Stimulated activated CD8-positive, alpha-beta memory T cell treated with anti-CD3 and anti-CD28 coated beads, Interleukin-4, amount 100 ng/mL, for 4 hours (primary cell): ENCODE measurements around the gene CDKN1B.

Experiments used
- DNase-seq, 2 donors: peaks; one replicate each; pipeline ENCODE4 v3.0.0-alpha.2; 2020; ENCODE audit warnings: low read depth in 2 of 2, low spot score in 1 of 2

The CDKN1B gene

DNA sequence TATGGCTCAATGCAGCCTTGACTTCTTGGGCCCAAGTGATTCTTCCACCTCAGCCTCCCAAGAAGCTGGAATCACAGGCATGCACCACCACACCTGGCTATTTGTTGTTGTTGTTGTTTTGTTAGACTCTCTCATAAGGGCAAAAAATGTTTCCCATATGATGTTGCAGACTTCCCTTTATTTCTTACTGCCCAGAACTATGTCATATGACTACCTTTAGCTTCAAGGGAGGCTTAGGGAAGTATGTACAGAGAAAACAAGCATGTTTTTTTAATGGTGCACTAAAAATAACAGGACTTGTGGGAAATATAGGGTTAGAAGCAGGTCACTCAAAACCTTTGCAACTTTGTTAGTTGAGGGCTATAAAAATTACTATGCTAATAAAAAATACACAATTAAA is 16.9 kb upstream of the CDKN1B start:
- no peak for DNase-seq

DNA sequence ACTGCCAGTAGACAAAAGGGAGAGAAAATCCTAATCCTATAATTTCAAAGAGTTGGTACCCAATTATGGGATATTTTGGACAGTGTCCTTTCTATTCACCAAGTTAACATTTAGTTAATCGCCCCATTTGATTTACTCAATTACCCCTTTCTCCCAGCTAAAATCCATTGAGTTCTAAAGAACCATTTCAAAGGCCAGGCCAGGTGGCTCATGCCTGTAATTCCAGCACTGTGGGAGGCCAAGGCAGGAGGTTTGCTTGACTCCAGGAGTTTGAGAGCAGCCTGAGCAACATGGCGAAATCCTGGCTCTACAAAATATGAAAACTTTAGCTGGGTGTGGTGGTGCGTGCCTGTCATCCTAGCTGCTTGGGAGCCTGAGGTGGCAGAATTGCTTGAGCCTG is 15.7 kb upstream of the CDKN1B start:
- DNase-seq: no peak

DNA sequence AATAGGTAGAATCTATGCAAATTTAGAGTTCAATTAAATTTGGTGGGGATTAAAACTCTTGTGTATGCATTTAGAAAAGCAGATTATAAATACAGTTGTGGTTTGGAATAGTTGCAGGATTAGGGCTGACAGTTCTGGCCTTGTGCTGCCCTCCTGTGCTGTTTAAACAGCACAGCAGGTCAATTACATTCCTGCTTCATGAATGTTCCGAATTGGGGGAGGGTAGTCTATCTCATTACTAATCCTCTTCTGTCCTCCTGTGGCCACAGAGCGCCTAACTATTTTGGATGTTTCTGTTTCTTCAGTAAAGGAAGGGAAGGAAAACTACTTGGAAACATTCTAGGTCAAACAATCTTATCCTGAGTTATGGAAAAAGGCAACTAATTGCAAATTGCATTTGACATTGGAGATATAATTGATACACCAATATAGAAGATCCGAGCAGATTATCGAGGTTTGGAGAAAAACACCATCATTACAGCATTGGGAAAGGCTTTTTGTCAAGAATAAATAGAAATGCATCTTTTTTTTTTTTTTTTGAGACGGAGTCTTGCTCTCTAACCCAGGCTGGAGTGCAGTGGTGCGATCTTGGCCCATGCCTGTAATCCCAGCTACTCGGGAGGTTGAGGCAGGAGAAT is 12.5 kb upstream of the CDKN1B start:
- DNase-seq: no peak

DNA sequence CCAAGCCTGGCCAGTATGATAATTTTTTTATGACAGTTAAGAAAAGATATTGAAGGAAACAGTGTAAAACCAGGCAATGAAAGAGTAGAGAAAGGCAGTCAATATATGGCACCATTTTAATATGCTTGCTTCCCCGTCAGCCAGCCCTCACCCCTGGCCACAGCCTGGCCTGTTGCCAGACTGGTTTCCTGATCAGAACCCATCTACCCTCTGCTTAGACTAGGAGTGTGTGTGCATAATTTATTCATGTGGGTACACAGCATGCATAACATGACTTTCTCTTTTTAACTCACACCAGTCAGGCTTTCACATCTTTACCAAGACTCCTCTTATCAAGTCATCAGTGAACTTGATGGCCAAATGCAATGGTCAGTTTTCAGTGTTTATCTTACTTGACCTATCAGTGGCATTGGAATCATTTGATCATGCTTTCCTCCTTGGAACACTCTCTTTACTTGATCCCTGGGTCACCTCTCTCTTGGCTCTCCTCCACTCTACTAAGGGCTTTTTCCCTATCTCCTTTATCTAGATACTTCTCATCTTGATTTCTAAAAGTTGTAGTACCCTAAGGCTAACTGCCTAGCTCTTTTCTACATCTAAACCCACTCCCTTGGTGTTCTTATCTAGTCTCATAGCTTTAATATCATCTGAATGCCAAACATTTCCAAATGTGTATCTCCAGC is 11.2 kb upstream of the CDKN1B start:
- DNase-seq: no peak

DNA sequence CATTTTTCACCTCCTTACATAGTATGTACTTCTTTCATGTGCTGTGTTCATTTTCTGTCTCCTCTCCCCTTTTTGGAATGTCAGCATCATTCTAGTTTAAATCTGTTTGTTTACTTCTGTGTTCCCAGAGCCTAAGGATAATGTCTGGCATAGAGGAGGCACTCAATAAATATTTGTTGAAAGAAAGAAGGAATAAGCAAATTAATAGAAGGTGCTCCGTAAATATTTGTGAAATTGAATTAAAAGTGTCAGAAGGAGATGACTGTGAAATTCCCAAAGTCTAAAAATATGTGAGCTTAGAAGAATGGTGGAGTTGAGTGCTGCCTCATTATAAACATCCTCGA is 3.3 kb upstream of the CDKN1B start:
- no peak for DNase-seq

DNA sequence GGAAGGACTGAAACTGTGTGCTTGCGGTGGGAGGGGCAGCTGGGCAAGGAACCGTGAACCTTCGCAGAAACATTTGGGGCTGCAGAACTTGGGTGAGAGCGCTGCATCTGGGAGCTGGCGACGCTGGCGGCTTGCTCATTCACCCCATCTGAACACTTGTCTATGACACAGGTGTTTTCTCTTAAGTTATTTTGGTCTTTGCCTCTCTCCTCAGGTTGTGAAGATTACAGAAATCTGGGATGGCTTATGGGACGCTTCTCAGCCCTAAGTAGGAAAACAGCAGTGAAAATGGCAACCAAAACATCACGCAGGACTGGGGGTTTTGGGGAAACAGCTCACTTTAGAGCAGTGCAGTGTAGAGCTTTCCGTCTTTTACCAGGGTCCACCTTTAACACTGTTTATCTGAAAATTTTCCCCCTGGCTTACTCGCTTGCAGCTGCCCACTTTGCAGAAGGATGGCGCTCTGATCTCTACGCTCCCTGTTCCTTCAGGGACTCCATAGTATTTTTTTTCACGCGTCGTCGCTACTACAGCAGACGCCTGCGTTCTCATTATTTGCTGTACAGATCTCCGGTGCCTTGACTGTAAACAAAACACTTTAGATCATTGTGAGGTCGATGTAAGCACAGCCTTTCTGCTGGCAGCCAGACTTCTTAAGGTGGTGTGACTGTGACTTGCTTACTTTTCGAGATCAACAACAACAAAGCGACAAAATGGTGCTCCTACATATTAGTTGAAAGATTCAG is 2.7 kb upstream of the CDKN1B start:
- DNase-seq: no peak

DNA sequence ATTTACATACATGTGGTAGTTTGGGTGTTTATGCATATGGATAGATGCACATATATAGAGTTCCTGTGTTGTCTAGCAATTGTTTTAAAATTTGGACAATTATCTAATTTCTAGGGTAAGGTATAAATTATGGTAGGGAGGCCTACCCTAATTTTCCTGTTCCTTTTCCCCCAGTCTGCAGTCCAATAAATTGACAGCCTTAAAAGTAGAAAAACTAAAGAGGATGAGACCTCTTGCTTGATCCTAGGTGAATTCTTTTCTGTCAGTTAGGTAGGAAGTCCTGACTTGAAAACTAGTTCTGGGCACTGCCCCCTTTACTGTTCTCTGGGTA is 2.1 kb upstream of the CDKN1B start:
- DNase-seq: no peak

DNA sequence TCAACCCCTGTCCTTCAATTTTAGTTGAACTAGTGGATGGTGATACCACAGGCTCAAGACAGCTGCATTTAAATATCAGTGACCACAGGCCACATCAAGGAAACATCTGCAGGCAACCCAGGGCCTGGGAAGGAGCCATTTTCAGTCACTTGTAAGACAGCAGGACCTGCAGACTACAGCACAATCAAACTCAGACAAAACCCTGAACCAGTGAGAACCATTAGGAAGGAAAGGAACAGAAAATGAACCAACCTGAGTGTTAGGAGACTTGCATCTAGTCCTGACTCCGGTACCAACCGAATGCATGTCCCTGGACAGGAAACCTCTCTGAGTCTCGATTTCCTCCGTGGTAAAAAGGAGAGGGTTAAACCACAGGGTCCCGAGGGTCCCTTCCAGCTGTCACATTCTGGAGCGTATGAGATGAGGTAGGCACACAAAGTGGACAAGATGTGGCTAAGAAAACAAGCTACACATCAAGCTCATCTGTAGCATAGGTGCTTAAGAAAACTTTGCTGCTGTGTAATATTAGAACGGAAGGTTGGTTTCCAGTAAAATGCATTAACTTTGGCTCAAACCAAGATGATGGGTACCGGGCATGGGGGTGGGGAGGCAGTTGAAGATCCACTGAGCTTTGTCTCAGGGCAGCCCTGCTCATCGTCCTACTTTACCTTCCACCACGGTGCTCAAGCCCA is 1.6 kb upstream of the CDKN1B start:
- no peak for DNase-seq

DNA sequence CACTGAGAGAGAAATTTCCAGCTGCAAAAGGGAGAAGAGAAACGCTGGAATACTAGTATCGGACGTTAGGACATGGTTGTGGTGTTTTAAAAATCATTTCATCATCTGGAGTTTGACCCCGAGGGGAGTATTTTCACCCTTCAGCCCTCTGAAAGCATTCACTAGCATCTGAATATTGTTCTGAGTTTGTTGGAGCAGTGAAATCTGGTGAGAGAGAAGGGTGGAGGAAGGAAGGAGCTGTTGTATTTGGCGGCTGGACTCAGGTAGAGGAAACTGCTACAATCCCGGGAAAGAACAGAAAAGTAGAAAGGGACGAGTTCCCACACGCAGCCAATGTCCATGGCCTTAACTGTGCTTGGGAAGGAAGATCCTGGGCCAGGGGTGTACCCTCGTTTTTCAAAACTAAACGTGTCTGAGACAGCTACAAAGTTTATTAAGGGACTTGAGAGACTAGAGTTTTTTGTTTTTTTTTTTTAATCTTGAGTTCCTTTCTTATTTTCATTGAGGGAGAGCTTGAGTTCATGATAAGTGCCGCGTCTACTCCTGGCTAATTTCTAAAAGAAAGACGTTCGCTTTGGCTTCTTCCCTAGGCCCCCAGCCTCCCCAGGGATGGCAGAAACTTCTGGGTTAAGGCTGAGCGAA is 896 bp upstream of the CDKN1B start:
- DNase-seq: no peak

DNA sequence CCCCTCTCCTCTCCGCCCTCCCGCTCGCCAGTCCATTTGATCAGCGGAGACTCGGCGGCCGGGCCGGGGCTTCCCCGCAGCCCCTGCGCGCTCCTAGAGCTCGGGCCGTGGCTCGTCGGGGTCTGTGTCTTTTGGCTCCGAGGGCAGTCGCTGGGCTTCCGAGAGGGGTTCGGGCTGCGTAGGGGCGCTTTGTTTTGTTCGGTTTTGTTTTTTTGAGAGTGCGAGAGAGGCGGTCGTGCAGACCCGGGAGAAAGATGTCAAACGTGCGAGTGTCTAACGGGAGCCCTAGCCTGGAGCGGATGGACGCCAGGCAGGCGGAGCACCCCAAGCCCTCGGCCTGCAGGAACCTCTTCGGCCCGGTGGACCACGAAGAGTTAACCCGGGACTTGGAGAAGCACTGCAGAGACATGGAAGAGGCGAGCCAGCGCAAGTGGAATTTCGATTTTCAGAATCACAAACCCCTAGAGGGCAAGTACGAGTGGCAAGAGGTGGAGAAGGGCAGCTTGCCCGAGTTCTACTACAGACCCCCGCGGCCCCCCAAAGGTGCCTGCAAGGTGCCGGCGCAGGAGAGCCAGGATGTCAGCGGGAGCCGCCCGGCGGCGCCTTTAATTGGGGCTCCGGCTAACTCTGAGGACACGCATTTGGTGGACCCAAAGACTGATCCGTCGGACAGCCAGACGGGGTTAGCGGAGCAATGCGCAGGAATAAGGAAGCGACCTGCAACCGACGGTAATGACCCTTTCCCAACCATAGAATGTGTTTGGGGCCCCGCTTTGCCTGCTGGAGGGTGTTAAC is 615 bp downstream of the CDKN1B start:
- no peak for DNase-seq

DNA sequence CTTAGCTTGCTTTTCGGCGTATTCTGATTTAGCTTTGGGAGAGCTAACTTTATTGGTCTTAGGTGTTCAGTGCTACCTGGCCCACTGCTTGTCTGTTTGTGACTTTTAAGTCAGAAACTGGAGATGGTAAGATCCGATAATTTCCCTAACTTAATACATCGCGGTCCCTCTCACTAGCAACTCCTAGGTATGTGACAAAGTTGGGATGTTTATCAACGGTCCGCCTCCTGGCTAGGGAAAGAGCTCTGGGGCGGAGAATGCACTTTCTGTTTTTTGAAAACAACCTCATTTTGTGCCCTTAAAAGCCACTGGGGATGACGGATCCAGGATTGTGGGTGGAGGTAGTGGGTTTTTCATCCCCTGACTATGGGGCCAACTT is 1.2 kb downstream of the CDKN1B start:
- no peak for DNase-seq

DNA sequence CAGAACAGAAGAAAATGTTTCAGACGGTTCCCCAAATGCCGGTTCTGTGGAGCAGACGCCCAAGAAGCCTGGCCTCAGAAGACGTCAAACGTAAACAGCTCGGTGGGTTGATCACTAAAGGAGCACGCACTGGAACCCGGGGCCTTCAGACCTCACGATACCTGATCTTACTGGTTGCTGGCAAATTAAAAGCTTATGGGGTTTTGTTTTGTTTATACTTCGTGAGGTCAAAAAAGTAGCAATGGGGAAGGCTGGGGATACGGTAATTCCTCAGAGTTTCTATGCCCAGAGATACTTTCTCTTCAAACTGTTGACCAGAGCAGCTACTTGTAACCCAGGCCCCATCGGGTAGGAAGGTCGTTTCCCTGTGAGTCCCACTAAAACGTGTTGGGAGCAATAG is 1.7 kb downstream of the CDKN1B start:
- no peak for DNase-seq

DNA sequence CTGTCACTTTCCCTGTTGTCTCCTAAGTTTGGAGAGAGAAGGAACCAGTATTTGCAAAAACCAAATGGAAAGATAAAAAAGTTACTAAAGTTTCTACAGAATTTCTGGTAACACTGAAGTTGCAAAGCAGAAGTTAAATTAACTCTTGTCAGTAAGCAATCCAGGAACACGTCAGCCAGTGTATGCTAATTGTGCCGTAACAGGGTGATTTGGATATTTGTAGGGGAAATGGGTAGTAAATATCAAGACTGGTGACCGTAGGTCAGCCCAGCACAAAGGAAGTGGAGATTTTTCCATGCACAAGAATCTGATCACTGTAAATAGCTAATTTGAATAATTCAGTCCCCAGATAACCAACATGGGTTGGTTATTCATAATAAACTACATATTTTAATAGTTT is 2.3 kb downstream of the CDKN1B start:
- no peak for DNase-seq

DNA sequence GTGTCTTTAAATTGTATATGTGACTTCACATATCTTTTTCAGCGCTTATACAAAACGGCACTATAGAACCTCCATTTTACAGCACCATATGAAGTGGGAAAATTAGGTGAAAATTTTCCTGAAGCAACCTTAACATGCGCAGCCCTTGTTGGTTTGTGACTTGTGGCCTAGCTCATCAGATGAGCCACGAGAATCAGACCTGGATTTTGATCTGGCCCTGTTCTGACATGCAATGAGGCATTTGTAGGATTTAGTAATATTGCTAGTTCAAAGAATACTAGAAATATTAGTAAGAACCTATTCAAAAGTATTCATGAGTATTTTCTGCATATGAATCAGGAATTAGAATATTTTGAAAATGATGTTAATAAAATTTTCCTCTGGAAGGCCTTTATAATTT is 2.9 kb downstream of the CDKN1B start:
- no peak for DNase-seq

DNA sequence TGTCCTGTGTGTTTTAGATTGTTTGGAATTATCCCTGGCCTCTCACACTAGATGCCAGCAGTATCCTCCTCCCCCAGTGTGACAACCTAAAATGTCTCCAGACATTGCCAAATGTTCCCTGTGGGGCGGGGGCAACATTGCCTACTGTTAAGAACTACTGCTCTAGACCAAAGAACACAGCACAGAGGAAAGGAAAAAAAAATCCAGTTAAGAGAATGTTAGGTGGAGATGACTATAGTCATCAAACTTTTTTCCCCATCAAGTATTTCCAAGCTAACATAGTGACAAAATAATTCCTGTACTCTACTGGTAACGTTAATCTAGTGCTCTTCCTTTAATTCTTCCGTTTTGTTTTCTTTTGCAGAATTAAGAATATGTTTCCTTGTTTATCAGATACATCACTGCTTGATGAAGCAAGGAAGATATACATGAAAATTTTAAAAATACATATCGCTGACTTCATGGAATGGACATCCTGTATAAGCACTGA is 3.5 kb downstream of the CDKN1B start:
- no peak for DNase-seq

DNA sequence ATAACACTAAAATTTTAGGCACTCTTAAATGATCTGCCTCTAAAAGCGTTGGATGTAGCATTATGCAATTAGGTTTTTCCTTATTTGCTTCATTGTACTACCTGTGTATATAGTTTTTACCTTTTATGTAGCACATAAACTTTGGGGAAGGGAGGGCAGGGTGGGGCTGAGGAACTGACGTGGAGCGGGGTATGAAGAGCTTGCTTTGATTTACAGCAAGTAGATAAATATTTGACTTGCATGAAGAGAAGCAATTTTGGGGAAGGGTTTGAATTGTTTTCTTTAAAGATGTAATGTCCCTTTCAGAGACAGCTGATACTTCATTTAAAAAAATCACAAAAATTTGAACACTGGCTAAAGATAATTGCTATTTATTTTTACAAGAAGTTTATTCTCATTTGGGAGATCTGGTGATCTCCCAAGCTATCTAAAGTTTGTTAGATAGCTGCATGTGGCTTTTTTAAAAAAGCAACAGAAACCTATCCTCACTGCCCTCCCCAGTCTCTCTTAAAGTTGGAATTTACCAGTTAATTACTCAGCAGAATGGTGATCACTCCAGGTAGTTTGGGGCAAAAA is 4.1 kb downstream of the CDKN1B start:
- DNase-seq: no peak

DNA sequence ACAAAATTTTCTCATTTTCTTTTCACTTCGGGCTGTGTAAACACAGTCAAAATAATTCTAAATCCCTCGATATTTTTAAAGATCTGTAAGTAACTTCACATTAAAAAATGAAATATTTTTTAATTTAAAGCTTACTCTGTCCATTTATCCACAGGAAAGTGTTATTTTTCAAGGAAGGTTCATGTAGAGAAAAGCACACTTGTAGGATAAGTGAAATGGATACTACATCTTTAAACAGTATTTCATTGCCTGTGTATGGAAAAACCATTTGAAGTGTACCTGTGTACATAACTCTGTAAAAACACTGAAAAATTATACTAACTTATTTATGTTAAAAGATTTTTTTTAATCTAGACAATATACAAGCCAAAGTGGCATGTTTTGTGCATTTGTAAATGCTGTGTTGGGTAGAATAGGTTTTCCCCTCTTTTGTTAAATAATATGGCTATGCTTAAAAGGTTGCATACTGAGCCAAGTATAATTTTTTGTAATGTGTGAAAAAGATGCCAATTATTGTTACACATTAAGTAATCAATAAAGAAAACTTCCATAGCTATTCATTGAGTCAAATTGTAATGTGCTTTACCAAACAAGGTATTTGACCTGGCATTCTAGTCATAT is 4.8 kb downstream of the CDKN1B start:
- DNase-seq: no peak

DNA sequence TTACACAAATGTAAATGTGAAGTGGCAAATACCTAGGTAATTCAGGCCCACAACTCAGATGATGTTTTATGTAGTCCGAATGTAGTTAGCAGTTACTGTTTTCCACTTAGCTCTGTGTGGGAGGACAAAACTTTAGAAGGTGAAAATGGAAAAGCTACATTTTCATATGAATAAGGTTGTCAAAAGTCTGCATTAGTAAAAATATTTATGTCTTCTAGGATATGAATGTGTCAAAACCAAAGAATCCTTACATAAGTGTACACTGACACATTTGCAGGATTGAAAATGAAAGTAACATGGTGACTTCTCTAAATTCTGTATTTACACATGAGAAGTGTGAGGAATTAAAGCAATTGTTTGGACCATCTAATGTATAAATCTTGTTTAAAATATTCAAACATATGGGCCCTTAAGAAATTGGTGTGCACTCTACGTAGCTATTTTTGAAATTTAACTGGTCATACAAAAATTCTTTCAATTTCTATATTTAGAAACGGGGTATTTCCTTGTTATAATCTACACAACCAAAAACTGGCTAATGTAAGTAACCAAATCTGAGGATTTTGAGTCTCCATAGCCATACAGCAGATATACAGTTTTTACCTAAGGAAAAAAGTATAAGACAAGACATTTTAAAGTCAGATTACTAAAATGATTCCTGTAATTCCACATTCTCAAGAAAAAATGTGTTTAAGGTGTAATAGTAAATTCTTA is 5.4 kb downstream of the CDKN1B start:
- no peak for DNase-seq

DNA sequence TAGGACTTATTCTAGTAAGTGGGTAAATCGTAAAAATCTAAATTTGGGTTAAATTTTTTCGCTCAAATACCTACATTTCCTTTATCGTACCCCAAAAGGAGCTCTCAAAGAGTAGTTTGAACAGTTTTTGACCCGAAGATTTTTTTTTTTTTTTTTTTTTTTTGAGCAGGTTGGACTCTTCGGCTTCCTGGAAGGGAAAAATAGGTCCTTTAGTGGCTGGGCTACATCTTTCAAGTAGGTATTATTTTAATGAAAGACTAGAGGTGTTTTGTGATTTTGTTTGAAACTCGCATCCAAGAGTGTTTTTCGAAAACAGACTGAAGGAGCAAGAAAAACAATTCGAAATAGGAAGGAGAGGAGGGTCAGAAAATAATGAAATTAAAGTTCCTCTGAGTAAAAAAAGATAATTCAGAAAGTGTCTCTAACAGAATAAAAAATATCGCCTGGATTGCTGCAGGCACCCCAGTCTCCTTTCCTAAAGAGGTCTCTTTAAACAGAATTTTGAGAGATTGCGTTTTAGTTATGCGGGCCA is 6.0 kb downstream of the CDKN1B start:
- no peak for DNase-seq
